Tibial nerve (tissue), 4 donors: Measurements from ENCODE around the gene DAAM2. TPM values are rescaled to one million over a fixed set of nuclear protein-coding genes. Genes with fewer than 3 reads are reported as not detected.

Source experiments
- DNase-seq, 2 donors: peaks; one replicate each; pipeline ENCODE4 v3.0.0-alpha.2; 2019; ENCODE audit warnings: low spot score in 2 of 2
- H3K27ac ChIP-seq, 4 donors: fragments of 200-600 bp; sonication (generic) in 3 of 4; one replicate each; pipeline ENCODE4 v1.5.1; 2017 to 2019; ENCODE audit warnings: mild to moderate bottlenecking in 1 of 4
- H3K27me3 ChIP-seq, 2 donors: fragments of 200-600 bp; sonication (generic) in 1 of 2; one replicate each; pipeline versions ENCODE4 v1.5.1 to v1.6.0; 2017 to 2019
- H3K36me3 ChIP-seq, 3 donors: fragments of 200-600 bp; sonication (generic); one replicate each; pipeline ENCODE4 v1.5.1; 2018 to 2019
- H3K4me1 ChIP-seq, 4 donors: fragments of 200-600 bp; sonication (generic) in 3 of 4; one replicate each; pipeline ENCODE4 v1.5.1; 2017 to 2019
- H3K4me3 ChIP-seq, 4 donors: fragments of 200-600 bp; sonication (generic) in 3 of 4; one replicate each; pipeline ENCODE4 v1.5.1; 2017 to 2019; ENCODE audit warnings: mild to moderate bottlenecking in 1 of 4, moderate library complexity in 1 of 4
- H3K9me3 ChIP-seq, 4 donors: fragments of 200-600 bp; sonication (generic) in 3 of 4; one replicate each; pipeline ENCODE4 v1.5.1; 2017 to 2019
- CTCF ChIP-seq, 5 experiments: fragments of 200-600 bp in 3 of 5; fragments of 450-650 bp in 2 of 5; sonication (generic) in 3 of 5; IDR thresholded peaks; one replicate each; pipeline ENCODE4 v1.5.1; 2016 to 2019; ENCODE audit warnings: antibody characterized with exemption in 5 of 5, mild to moderate bottlenecking in 3 of 5, moderate library complexity in 2 of 5
- EP300 ChIP-seq, 2 donors: sonication (generic); formaldehyde crosslinking; IDR thresholded peaks; one replicate each; pipeline ENCODE4 v1.6.1; 2017; ENCODE audit warnings: antibody characterized with exemption in 2 of 2, mild to moderate bottlenecking in 1 of 2
- POLR2A ChIP-seq, 2 donors: fragments of 450-650 bp; IDR thresholded peaks; one replicate each; pipeline ENCODE4 v1.6.1; 2017; ENCODE audit warnings: antibody characterized with exemption in 2 of 2, mild to moderate bottlenecking in 2 of 2, moderate library complexity in 2 of 2
- whole genome bisulfite sequencing, 2 donors: methylation state at CpG; one replicate each; pipeline ENCODE4 v1.1.5; 2018; 5-methylcytosine and 5-hydroxymethylcytosine counted together
- total RNA-seq, 4 donors: library from RNA; depleted of rRNA; stranded (reverse); fragments of >200 nt; gene quantifications; one replicate each; pipeline ENCODE4 v1.1.0, GENCODE V29; 2016

DAAM2 gene
- total RNA-seq, 4 donors from 2014 or later = 73.9 to 133 (median 93.3) TPM

GRCh38 chr6:39803872-39804271 lies 11.7 kb downstream of the DAAM2 start:
- Histone ChIP-seq H3K4me1 (peaks cover 0 to 90% (median 21%) of the 10 kb centered on the region in 4 donors), H3K9me3 (no peaks in the 10 kb centered on the region), H3K27me3 (no peaks in the 10 kb centered on the region), H3K36me3 (no peaks in the 10 kb centered on the region), H3K27ac (peak overlapping the region in 2 of 4 donors; percentile 0 to 42), H3K4me3 (no peak overlapping the region)
- TF ChIP-seq POLR2A (IDR thresholded peaks at IDR 0.05) = no peak
- TF ChIP-seq CTCF (IDR thresholded peaks at IDR 0.05) = no peak
- no peak for TF ChIP-seq EP300 (IDR thresholded peaks at IDR 0.05)
- WGBS, 2 donors = 36 to 45% methylated on average over 3 of the region's 3 CpGs
- DNase-seq = no peak

- WGBS, 2 donors = 64 to 71% methylated on average over 5 of the region's 5 CpGs
- H3K27ac ChIP-seq = peak overlapping the region in 1 of 4 donors; percentile 0
- H3K27me3 ChIP-seq = no peaks in the 10 kb centered on the region
- DNase-seq = peak in 1 of 2 donors; percentile 19
- H3K36me3 ChIP-seq = no peaks in the 10 kb centered on the region
- H3K4me1 ChIP-seq = peaks cover 0 to 91% (median 25%) of the 10 kb centered on the region in 4 donors
- no peak overlapping the region for H3K4me3 ChIP-seq
- TF ChIP-seq CTCF (IDR thresholded peaks at IDR 0.05) = no peak
- no peak for TF ChIP-seq EP300 (IDR thresholded peaks at IDR 0.05)
- TF ChIP-seq POLR2A (IDR thresholded peaks at IDR 0.05) = no peak
- H3K9me3 ChIP-seq = no peaks in the 10 kb centered on the region
Observed at GRCh38 chr6:39804466-39805065, 12.4 kb downstream of the DAAM2 start.

GRCh38 chr6:39806278-39806677 lies 14.1 kb downstream of the DAAM2 start:
- no peaks in the 10 kb centered on the region for H3K36me3 ChIP-seq
- no peak for DNase-seq
- H3K27me3 ChIP-seq = no peaks in the 10 kb centered on the region
- H3K27ac ChIP-seq = no peak overlapping the region
- TF ChIP-seq POLR2A (IDR thresholded peaks at IDR 0.05) (no peak), CTCF (IDR thresholded peaks at IDR 0.05) (no peak), EP300 (IDR thresholded peaks at IDR 0.05) (no peak)
- 36 to 58% methylated on average over 1 of the region's 1 CpG for WGBS, 2 donors
- H3K4me3 ChIP-seq = no peak overlapping the region
- H3K4me1 ChIP-seq = peaks cover 0 to 93% (median 34%) of the 10 kb centered on the region in 4 donors
- no peaks in the 10 kb centered on the region for H3K9me3 ChIP-seq

- H3K9me3 ChIP-seq = no peaks in the 10 kb centered on the region
- H3K27ac ChIP-seq = peak overlapping the region in 3 of 4 donors; percentile 24 to 97 (median 93)
- H3K36me3 ChIP-seq = no peaks in the 10 kb centered on the region
- DNase-seq = no peak
- H3K4me3 ChIP-seq = no peak overlapping the region
- 72 to 78% methylated on average over 3 of the region's 3 CpGs for WGBS, 2 donors
- TF ChIP-seq EP300 (IDR thresholded peaks at IDR 0.05) (no peak), POLR2A (IDR thresholded peaks at IDR 0.05) (no peak), CTCF (IDR thresholded peaks at IDR 0.05) (no peak)
- H3K4me1 ChIP-seq = peaks cover 0 to 93% (median 45%) of the 10 kb centered on the region in 4 donors
- H3K27me3 ChIP-seq = no peaks in the 10 kb centered on the region
Observed at GRCh38 chr6:39808346-39808745, 16.2 kb downstream of the DAAM2 start.

GRCh38 chr6:39808964-39809363 lies 16.8 kb downstream of the DAAM2 start:
- Histone ChIP-seq H3K27ac (peak overlapping the region in 2 of 4 donors; percentile 93 to 97), H3K36me3 (no peaks in the 10 kb centered on the region), H3K9me3 (no peaks in the 10 kb centered on the region), H3K4me3 (no peak overlapping the region), H3K27me3 (no peaks in the 10 kb centered on the region), H3K4me1 (peaks cover 0 to 93% (median 45%) of the 10 kb centered on the region in 4 donors)
- 43 to 45% methylated on average over 5 of the region's 5 CpGs for WGBS, 2 donors
- TF ChIP-seq CTCF (IDR thresholded peaks at IDR 0.05) (no peak), POLR2A (IDR thresholded peaks at IDR 0.05) (peak in 1 of 2 donors; percentile 9)
- no peak for DNase-seq
